GM19099 (cell line): ENCODE results near the gene MAP2.

Experiments used
- POLR2A ChIP-seq: IDR thresholded peaks from 3 replicates; pipeline ENCODE4 v1.6.1; 2011; ENCODE audit warnings: low read depth; ENCODE audit not compliant: insufficient read length; ENCODE audit errors: extremely low read depth

MAP2 gene

GRCh38 chr2:209719034-209719433 lies 295.2 kb downstream of the MAP2 start:
- TF ChIP-seq POLR2A, result no peak

GRCh38 chr2:209721497-209721896 lies 297.6 kb downstream of the MAP2 start:
- TF ChIP-seq POLR2A, result no peak

GRCh38 chr2:209726311-209726710 lies 302.5 kb downstream of the MAP2 start:
- TF ChIP-seq POLR2A, result no peak

GRCh38 chr2:209727077-209727476 lies 303.2 kb downstream of the MAP2 start:
- no peak for TF ChIP-seq POLR2A

GRCh38 chr2:209734805-209735204 lies 311.0 kb downstream of the MAP2 start:
- TF ChIP-seq POLR2A, result no peak

- TF ChIP-seq POLR2A, result no peak
These were observed 318.1 kb downstream of the MAP2 start for GRCh38 chr2:209741953-209742352.

- no peak for TF ChIP-seq POLR2A
These were observed 329.2 kb downstream of the MAP2 start for GRCh38 chr2:209753020-209753419.

GRCh38 chr2:209757163-209757562 lies 333.3 kb downstream of the MAP2 start:
- TF ChIP-seq POLR2A, result no peak

GRCh38 chr2:209761566-209761965 lies 337.7 kb downstream of the MAP2 start:
- no peak for TF ChIP-seq POLR2A

- no peak for TF ChIP-seq POLR2A
These were observed 338.7 kb downstream of the MAP2 start for GRCh38 chr2:209762563-209762962.

- no peak for TF ChIP-seq POLR2A
These were observed 339.3 kb downstream of the MAP2 start for GRCh38 chr2:209763106-209763505.

GRCh38 chr2:209766613-209767012 lies 342.8 kb downstream of the MAP2 start:
- no peak for TF ChIP-seq POLR2A

GRCh38 chr2:209767316-209767715 lies 343.5 kb downstream of the MAP2 start:
- TF ChIP-seq POLR2A, result no peak

GRCh38 chr2:209768557-209768956 lies 344.7 kb downstream of the MAP2 start:
- TF ChIP-seq POLR2A, result no peak

- TF ChIP-seq POLR2A, result no peak
These were observed 347.8 kb downstream of the MAP2 start, which contains the start of gene UNC80 for GRCh38 chr2:209771474-209772289. UNC80 (plus strand) TSS chr2:209771832; CDS start chr2:209772073, 241 bp downstream.

GRCh38 chr2:209772290-209772685 lies 348.4 kb downstream of the MAP2 start:
- no peak for TF ChIP-seq POLR2A

GRCh38 chr2:209773377-209773776 lies 349.5 kb downstream of the MAP2 start:
- no peak for TF ChIP-seq POLR2A
